HG03060 (cell line): ENCODE measurements around the gene UTF1.
"Not testable (repeated sequence)": the region's sequence is repeated elsewhere in the genome, so short reads cannot be mapped to it uniquely, and the experiment has no call there.

Experiments
- ATAC-seq: cut with Tn5 transposase; IDR thresholded peaks from one replicate; pipeline ENCODE4 v1.9.1; 2021; ENCODE audit warnings: low read depth, moderate number of reproducible peaks; ENCODE audit not compliant: unreplicated experiment

UTF1 gene

GRCh38 chr10:133260895-133261725 lies 31.1 kb downstream of the UTF1 start:
- no peak for ATAC-seq

- no peak for ATAC-seq
Measured at GRCh38 chr10:133261726-133262325, 31.8 kb downstream of the UTF1 start.

GRCh38 chr10:133262696-133263095 lies 32.7 kb downstream of the UTF1 start:
- ATAC-seq: no peak

DNA sequence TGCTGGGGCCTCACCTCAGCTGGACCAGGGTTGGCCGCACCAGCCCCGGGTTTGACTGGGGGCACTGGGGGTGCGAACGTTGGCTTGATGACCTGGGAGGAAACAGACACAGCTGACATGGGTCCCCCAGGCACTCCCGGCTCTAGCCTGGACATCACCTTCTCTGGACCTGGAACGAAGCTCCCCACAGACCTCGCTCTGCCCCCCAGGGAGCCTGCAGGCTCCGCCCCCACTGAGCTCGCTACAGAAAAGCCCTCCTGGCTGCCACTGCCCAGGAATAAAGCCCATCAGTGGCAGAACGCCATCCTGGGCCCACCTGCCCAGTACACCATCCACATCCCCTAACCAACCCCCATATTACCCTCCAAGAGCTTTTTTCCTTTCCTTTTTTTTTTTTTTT lies 33.7 kb downstream of the UTF1 start:
- ATAC-seq: no peak

- no peak for ATAC-seq
Measured at GRCh38 chr10:133264461-133264860, 34.4 kb downstream of the UTF1 start.

- not testable (repeated sequence) for ATAC-seq
Measured at GRCh38 chr10:133265052-133265451, 35.0 kb downstream of the UTF1 start.

- ATAC-seq: no peak
Measured at GRCh38 chr10:133266056-133266795, 36.2 kb downstream of the UTF1 start.

DNA sequence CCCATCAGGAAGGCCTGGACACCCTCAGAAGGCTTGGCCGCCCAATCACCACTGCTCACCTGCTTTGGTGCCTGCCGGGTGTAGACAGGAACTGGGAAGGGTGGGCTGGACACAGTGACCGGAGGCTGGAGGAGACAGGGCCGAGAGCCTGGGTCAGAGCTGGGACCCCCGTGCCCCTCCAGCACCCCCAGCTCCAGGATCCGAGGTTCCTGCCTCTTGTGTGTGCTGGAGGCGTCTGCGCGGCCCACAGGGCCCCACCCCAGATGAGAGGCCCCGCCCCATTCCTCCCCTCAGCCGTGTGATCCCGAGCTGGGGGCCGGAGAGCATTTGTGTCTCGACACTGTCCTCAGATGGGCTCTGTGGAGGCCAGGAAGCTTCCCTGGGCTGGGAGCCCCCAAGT lies 37.3 kb downstream of the UTF1 start:
- ATAC-seq: no peak

DNA sequence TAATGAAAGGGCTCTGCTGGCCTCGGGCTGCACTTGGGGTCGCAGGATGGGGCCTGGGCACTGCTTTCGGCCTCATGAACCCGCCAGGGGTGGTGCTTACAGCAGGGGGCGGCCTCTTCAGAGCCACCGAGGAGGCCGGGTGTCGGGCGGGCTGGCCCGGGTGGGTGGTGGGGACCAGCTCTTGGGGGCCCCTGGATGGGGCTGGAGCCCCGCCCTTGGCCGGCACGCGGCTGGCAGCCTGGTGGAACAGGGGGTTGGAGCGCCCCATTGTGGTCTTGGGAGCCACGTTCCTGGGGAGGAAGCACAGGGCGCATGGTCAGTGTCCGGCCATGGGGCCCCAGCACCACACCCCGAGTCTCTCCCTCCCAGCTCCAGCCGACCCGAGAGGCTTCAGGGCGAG lies 37.8 kb downstream of the UTF1 start:
- ATAC-seq: no peak

GRCh38 chr10:133268532-133268931 lies 38.5 kb downstream of the UTF1 start:
- no peak for ATAC-seq

DNA sequence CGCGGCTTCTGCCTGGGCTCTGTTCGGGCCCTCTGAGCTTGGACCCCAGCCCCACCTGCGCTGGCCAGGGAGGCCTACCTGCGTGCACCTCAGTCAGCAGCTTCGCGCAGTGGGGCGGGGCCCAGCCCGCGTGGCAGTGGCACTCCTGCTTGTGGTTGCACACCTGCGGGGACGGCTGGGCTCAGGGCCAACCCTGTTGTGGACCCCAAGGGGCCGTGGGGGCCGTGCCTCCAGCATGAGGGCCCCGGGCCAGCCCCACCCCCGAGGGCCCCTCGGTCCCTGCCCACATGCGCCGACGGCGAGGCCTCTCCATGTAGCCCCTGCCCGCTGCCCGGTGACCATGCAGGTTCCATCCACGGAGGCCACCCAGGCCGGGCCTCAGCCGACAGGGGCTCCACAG lies 39.4 kb downstream of the UTF1 start:
- ATAC-seq: no peak

GRCh38 chr10:133270204-133270603 lies 40.2 kb downstream of the UTF1 start:
- no peak for ATAC-seq

- no peak for ATAC-seq
Measured at GRCh38 chr10:133270773-133271297, 40.8 kb downstream of the UTF1 start.

- ATAC-seq: no peak
Measured at GRCh38 chr10:133271521-133272300, 41.7 kb downstream of the UTF1 start.

GRCh38 chr10:133272301-133272963 lies 42.4 kb downstream of the UTF1 start:
- no peak for ATAC-seq

DNA sequence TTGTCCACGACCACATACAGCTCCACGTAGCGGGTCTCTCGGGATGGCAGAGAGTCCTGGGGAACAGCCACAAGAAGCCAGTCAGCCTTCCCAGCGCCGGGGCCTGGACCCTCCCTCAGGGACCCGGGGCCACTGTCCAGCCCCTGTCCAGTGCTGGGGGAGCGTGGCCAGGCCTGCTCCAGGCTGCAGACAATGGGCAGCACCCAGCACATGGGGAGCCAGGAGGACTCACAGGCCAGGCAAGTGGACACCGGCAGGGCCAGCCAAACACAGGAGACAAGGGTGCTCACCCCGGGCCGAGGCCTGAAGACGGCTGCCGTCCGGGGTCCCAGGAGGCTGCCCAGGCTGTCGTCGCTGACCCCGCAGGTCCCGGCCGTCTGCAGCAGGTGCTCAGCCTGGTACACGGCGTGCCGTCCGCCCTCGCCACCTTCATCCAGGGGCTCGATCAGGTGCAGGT lies 43.0 kb downstream of the UTF1 start:
- no peak for ATAC-seq

DNA sequence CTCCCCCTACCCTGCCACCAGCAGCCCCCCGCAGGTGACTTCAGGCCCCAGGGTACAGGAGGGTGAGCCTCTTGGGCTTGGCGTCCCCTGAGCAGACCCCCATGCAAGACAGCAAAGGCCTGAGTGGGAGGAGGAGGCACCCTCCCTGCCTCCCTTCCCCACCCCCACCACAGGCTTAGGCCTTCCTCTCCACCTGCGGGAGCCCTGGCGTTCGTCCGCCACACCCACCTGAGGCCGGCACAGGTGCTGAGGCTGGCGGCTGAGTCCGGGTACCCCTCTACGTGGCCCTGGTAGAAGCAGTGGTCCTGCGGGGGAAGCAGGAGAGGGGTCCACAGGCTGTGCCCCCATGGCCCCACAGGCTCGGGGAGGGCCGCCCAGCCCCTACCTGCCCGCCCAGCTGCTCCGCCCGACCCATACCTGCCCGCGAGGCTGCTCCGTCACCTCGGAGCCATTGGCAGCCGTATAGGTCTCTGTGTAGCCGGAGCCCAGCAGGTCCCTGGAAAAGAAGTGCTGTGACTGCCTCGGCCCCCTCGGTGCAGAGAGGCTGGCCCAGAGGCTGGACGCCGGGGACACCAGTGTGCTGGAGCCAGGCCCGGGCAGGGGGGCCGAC lies 43.6 kb downstream of the UTF1 start:
- no peak for ATAC-seq

GRCh38 chr10:133274751-133275683 lies 45.0 kb downstream of the UTF1 start:
- ATAC-seq: peak; percentile 41
